Transverse colon (tissue), 4 donors: ENCODE data around the gene TMC7.

Source experiments
- CTCF ChIP-seq, 5 experiments: fragments of 200-600 bp in 3 of 5; fragments of 450-650 bp in 2 of 5; sonication (generic) in 3 of 5; IDR thresholded peaks; 1 replicate in 2 of 5; 2 replicates in 3 of 5; pipeline ENCODE4 v1.5.1; 2016 to 2017; ENCODE audit warnings: antibody characterized with exemption in 5 of 5, inconsistent platforms in 3 of 5, mild to moderate bottlenecking in 2 of 5, moderate library complexity in 1 of 5
- POLR2AphosphoS5 ChIP-seq, 3 donors: sonication (generic); formaldehyde crosslinking; IDR thresholded peaks; one replicate each; pipeline ENCODE4 v1.6.1; 2016; ENCODE audit warnings: antibody characterized with exemption in 3 of 3

GRCh38 chr16:19105131-19105530 is 121.4 kb downstream of the TMC7 start:
- TF ChIP-seq CTCF (IDR thresholded peaks at IDR 0.05), result no peak
- no peak for TF ChIP-seq POLR2AphosphoS5 (IDR thresholded peaks at IDR 0.05)
